ENCODE data around the gene RPL39L.
"Not testable (repeated sequence)": the region's sequence is repeated elsewhere in the genome, so short reads cannot be mapped to it uniquely, and the experiment has no call there.

The RPL39L gene

DNA sequence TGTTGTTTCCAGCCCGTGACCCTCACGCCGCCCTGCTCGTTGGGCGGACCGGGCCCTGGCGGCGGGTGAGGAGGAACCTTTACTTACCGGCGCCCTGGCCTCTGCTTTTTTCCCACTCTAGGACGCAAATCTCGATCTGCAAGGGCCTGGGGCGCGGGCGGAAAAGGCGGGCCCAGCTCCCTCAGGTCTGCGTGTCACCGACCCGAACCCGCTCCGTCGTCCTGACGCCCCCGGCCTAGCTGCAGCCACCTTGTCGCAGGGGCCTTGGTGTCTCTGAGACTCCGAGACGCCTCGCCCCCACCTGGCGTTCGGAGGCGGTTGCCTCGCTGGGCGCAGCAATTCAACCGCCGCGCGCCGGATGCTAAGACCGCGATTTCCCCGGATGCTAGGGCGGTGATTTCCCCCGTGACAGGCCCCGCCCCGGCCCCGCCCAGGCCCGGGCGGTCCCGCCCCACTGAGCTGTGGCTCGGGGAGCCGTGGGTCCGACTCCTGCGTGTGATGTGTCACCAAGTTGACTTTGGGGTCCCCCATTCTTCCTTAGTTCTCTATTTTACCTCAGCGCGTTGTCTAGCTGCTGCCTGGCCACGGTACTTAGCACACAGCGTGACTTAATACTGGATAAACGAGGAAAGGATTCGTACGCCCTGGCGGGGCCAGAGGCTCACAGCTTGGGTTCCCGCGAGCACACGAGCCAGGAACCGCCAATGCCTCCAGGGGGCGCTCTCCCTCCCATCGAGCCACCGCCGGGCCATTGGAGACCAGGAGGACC is at the start of gene RPL39L:
RPL39L (minus strand) TSS at position 371 of the 769 bp plus-strand sequence. CDS start 18,196 bp downstream, outside the sequence.
- in situ Hi-C loops (cut with MboI; ENCODE audit: low sequenced_read_pairs) = no loop called here

DNA sequence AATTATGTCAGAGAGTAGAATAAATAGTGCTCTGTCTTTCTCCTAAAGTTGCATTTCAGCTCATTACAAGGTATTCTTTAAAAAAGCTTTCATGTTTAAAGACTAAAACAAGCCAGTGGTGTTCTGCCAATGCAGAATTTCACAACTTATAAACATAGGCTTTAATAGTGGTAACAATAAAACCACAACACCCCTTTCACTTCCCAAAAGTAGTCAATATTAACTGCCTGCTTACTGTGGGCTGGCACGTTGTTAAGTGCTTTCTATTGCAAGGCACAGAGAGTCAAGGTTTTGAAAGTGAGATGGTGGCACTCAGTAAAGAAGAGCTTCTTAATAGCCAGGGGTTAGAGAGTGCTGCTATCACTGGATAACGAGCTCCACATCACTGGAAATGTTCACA is 49.6 kb upstream of the RPL39L start:
- in situ Hi-C loops (cut with MboI; ENCODE audit: low sequenced_read_pairs) = no loop called here

DNA sequence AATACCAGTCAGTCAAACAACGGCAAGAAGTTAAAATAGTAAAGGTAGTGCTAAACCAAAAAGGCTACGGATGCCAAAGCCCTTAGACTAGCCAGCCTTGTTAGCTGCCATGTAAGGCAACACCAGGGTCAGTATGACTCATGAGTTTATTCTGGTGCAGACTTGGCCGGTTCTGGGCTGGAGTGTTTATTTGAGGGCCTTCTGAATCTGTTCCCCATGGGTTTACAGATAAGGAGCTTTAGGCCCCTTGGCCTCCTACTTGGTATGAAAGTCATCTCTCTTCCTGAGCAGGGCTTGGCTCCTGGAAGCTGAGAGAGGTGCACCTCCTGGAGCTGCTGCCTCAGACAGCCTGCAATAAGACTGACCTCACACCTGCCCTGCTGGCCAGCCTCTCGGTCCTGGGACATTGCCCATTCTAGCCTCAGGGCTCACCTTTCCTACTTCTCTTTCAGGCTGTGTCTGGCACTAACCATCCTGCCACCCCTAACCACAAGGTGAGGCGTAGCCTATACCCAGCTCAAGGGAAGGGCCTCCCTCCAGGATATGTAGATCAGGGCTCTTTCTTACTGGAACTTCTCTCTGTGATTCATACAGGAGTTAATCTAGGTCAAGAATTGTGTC is 47.6 kb upstream of the RPL39L start:
- in situ Hi-C loops (cut with MboI; ENCODE audit: low sequenced_read_pairs) = no loop called here

DNA sequence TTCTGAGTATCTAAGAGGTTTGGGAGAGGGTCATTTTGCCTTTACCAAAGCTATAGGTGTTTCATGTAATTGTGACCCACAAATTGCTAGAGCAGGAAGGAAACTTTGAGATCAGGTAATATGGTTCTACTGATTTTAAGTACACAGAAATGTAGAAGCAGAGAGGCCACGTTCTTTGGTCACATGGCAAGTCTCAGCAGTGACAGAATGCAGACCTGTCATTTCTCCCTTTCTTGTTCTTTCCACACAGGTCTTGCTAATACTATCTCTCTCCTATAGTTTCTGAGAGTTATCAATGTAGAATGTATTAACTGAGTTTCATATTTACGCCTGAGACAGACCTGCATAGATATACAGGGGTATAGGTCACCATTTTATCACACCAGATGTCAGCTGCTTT is 47.1 kb upstream of the RPL39L start:
- in situ Hi-C loops (cut with MboI; ENCODE audit: low sequenced_read_pairs) = no loop called here

DNA sequence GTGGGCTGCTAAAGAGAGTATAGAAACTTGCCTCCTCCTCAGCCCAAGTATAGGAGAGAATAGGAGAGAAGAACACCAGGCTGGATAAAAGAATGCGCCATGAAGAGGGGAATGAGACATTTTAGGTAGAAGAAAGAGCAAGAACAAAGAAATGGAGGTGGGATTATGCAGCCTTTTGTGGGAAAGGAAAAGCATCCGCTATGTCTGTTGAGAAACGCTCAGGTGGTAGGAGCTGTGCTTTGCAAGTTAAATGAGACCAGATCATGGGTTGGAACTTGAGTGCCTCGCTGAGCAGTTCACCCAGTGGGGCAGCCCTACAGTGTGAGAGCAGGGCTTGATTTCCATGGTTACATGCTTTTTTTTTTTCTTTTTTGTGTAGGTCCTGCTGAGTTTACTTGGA is 46.5 kb upstream of the RPL39L start:
- in situ Hi-C loops (cut with MboI; ENCODE audit: low sequenced_read_pairs) = no loop called here

DNA sequence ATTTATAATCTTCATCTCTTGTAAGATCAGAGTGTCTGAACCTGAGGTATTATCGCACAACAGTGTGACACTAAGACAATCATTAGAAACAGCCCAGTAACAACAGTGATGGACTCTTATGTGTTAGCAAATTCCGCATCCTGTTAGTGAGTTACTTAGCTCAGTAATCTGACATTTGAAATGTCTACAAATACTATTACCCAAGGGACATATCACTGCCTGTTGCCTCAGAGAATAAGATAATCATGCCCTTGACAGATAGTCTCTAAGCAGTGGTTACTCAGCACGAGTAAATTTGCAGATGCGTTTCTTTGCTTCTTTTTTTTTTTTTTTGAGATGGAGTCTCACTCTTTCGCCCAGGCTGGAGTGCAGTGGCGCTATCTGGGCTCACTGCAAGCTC is 44.6 kb upstream of the RPL39L start:
- in situ Hi-C loops (cut with MboI; ENCODE audit: low sequenced_read_pairs) = no loop called here

DNA sequence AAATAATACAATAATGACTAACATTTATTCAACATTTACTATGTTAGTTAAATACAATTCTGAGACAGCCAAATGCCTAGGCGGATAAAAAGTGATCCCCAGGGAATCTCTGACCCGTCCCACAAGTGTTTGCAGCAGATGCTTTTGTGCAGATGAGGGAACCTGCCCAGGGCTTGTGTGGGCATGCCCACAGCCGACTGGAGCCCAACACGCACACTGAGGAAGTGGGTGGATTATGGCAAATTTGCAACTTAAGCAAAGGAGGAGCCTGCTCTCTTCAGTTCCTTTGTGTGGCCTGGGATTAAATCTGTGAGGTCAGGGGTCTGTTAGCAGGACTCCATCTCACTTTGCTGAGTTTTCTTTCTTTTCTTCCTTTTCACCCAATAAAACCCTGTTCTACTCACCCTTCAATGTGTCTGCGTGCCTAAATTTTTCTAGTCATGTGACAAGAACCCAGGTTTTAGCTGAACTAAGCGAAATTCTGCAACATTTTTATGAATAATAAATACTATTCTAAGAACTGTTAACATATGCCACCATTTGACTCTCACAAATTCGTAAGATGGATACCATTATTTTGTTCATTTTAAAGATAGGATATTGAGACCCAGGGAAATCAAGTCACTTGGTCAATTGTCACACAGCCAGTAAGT is 44.0 kb upstream of the RPL39L start:
- in situ Hi-C loops (cut with MboI; ENCODE audit: low sequenced_read_pairs) = no loop called here

DNA sequence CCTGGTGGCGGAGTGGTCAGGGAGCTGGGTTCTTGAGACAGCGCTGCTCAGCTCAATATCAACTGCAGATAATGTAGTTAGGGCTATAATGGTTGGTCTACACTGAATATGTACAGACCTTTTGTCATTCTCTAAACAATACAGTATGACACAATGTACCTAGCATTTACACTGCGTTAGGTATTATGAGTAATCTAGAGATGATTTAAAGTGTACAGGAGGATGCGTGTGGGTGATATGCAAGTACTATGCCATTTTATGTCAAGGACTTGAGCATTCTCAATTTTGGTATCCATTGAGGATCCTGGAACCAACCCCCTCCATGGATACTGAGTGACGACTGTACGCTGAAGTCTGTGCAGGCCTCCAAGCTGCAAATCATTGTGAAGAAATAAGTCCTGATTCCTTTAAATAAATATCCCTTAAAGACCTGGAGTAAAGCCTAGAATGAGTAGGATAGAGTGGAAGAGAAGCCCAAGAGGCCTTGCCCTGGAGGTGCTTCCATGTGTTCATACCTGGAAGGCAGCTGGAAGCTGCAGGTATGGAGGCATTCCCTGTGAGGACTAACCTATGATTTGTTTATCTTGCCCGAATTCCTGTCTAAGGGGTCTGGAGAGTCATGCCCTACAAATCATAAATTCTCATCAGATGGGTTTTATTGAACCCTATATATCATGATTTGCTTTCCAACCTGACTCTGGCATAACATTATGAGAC is 42.3 kb upstream of the RPL39L start:
- in situ Hi-C loops (cut with MboI; ENCODE audit: low sequenced_read_pairs) = no loop called here

DNA sequence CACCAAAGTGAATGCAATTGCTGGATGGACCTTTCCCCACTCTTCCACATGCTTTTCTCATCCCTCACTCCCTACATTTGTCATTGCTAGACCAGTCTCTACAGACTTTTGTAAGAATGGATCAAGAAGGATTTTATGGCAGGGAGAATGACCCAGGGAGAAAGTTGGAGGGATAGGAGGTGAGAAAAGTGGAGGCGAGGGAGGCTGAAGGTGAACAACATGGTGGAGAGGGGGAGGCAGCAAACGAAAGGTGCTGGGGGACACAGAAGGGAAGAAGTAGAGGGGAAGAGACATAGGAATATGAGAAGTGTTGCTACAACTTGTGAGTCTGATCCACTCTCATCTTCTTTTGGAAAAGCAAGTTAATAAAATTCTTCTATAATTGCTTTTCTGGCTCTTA is 33.6 kb upstream of the RPL39L start:
- in situ Hi-C loops (cut with MboI; ENCODE audit: low sequenced_read_pairs) = no loop called here

DNA sequence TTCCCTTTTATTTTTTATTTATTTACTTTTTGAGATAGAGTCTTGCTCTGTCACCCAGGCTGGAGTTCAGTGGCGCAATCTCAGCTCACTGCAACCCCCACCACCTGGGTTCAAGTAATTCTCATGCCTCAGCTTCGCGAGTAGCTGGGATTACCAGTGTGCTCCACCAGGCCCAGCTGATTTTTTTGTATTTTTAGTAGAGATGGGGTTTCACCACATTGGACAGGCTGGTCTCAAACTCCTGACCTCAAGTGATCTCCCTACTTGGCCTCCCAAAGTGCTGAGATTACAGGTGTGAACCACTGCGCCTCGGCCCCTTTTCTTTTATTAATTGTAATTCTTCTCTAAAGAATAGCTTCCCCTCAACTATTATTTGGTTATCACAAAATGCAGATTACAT is 31.6 kb upstream of the RPL39L start:
- in situ Hi-C loops (cut with MboI; ENCODE audit: low sequenced_read_pairs) = not testable (repeated sequence)

DNA sequence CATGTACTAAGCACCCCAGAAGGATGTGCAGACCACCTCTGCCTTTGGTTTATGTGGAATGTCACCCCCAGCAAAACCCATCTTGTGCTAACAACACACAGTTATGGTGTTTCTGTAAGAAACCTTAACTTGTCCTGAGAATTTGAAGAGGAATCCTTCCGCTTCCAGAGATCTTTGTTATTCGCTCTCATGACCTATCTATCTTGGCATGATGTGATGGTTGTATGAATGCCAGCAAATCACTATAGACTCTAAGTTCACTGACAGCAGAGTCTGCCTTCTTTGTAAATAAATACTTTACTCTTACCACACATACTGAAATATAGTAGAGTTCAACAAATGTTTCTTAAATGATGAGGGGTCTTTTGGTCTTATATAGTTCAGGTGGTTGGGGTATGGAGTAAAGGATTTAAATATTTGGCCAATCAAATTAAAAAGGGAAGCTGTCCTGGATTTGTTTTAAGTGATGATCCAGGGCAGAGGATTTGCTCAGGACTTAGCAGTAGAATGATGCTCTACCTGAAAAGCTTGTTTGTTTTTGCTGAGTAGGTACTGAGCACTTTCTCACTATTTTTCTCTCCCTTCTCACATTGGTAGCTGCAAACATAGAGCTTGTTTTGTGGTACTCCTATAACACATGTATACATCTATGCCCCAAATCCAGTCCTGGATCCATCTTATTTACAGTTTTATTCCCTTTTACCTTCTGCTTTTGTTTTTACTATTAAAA is 30.1 kb upstream of the RPL39L start:
- in situ Hi-C loops (cut with MboI; ENCODE audit: low sequenced_read_pairs) = no loop called here

DNA sequence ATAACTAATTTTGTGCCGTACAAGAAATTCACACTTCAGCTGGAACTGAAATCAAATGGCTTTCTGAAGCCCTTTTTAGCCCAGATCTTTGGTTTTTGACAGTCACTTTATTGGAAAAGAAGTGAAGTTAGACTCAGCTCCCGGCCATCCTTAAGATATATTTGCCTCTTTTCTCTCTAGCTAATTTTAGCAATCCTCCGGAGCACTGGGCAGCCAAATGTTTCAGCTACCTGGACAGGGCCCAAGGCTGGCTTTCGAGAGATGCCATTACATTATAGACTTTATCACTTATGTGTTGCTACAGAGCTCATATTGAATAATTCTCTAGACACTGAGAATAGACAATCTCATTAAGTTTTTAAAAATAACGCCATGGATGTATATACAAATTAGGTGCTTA is 28.5 kb upstream of the RPL39L start:
- in situ Hi-C loops (cut with MboI; ENCODE audit: low sequenced_read_pairs) = no loop called here

DNA sequence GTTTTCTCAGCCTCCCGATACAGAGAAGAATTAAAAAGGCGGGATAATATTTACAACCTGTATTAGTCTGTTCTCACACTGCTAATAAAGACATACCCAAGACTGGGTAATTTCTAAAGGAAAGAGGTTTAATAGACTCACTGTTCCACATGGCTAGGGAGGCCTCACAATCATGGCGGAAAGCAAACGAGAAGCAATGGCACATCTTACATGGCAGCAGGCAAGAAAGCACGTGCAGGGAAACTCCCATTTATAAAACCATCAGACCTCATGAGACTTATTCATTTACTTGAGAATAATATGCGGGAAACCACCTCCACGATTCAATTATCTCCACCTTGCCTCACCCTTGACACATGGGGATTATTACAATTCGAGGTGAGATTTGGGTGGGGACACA is 27.5 kb upstream of the RPL39L start:
- in situ Hi-C loops (cut with MboI; ENCODE audit: low sequenced_read_pairs) = no loop called here

DNA sequence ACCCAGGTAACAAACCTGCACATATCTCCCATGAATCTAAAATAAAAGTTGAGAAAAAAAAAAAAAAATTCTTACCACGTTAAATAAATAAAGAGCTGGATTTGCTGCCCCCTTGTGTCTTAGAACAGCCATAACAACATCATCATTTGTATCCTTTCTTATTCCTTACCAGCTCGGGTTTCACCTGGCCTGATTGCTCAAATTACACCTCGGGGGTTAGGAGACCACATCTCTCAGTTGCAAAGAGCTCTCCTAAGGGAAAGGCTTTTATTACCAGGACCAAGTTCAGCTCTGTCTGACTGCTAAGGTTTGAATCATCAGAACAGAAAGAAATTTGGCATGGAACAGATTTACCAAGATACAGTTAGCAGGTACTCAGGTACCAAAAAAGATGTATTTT is 25.8 kb upstream of the RPL39L start:
- in situ Hi-C loops (cut with MboI; ENCODE audit: low sequenced_read_pairs) = no loop called here

DNA sequence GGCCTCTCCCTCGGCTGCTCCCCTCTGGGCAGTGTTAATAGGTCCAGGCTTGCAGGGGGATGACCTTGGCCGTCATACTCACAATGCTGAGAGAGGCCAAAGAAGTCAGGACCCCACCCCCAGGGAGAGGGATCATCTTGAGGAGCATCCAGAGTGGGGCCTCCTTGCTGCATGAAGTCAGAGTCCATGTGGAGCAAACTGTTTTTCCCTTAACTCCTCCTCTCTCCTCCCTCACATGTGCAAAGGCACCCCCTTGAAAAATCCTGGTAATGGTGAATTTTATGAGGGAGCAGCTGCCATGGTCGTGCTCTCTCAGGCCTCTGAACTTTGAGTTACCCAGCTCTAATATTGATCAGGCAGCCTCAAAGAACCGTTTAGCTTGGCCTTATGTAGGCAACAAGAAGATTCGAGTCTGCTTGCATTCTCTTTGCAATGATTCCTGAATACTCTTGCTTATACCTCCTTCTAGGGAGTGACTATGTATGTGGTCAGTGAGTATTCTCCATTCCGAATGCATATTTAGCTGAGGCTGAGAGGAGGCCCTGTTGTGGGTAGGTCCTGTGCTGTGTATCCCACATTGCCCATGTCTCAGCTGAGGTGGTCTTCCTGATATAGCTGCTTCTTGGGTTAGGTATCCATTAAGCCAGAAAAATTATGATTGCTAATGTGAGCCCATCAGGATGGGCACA is 23.1 kb upstream of the RPL39L start:
- in situ Hi-C loops (cut with MboI; ENCODE audit: low sequenced_read_pairs) = no loop called here

DNA sequence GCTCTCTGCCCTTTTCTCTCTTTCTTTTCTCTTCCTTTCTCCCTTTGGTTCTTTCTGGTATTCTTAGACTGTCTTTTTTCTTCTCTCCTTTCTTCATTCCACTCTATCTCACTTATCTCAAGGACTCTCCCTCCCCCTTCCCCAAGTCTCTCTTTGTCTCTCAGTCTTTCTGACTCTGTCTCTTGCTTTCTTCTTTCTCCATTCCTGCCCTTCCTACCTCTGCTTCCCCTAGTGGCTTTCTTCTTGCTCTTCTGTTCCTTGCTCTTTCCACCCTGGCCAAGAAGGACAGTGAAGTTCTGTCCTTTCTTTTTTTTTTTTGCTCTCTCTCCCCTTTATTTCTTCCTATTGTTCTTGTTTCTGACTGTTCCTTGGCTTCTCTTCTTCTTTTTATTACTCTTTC is 22.3 kb upstream of the RPL39L start:
- in situ Hi-C loops (cut with MboI; ENCODE audit: low sequenced_read_pairs) = no loop called here

DNA sequence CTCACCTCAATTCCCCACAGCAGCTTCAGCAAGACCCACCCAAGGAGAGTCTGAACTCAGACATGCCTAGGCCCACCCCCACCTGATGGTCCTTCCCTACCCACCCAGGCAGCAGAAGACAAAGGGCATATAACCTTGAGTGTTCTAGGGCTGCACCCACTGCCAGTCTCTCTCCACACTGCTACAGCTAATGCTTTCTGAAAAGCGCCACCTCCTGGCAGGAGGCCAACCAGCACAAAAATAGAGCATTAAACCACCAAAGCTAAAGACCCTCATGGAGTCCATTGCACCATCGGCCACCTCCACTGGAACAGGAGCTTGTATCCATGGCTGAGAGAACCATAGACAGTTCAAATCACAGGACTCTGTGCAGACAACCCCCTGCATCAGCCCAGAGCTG is 11.3 kb upstream of the RPL39L start:
- in situ Hi-C loops (cut with MboI; ENCODE audit: low sequenced_read_pairs) = no loop called here

DNA sequence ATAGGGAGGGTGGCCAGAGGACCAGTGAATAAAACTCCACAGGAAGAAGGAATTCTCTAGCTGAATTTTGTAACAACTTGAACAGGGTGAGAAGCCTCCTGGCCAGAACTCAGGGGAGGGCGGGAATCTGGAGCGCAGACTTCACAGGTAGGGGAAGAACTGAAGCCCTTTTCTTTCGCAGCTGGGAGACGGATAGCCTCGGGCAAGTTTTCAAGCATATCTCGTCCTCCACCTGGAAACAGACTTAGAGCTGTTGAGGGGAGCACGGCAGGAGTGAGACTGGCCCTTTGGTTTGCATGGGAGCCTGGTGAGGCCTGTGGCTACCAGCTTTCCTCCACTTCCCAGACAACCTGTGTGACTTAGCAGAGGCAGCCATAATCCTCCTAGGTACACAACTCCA is 10.9 kb upstream of the RPL39L start:
- in situ Hi-C loops (cut with MboI; ENCODE audit: low sequenced_read_pairs) = no loop called here

DNA sequence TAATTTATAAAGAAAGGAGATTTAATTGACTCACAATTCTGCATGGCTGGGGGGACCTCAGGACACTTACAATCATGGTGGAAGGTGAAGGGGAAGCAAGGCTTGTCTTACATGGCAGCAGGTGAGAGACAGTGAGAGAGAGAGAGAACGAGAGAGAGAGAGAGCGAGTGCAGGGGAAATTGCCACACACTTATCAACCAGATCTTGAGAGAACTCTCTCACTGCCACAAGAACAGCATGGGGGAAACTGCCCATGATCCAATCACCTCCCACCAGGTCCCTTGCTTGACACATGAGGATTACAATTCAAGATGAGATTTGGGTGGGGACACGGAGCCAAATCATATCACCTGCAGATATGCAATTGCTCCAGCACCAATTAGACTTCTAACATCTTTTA is 7.1 kb upstream of the RPL39L start:
- in situ Hi-C loops (cut with MboI; ENCODE audit: low sequenced_read_pairs) = no loop called here

DNA sequence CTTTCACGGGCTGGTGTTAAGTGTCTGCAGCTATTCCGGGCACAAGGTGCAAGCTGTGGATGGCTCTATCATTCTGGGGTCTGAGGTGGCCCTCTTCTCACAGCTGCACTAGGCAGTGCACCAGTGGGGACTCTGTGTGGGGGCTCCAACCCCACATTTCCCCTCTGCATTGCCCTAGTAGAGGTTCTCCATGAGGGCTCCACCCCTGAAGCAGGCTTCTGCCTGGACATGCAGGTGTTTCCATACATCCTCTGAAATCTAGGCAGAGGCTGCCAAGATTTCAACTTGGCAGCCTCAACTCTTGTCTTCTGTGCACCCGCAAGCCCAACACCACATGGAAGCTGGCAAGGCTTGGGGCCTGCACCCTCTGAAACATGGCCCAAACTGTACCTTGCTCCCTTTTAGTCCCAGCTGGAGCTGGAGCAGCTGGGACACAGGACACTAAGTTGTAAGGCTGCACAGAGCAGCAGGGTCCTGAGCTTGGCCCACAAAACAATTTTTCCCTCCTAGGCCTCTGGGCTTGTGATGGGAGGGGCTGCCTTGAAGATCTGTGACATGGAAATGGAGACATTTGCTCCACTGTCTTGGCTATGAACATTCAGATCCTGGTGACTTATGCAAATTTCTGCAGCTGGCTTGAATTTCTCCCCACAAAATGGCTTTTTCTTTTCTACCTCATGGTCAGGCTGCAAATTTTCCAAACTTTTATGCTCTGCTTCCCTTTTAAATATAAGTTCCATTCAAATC is 6.0 kb upstream of the RPL39L start:
- in situ Hi-C loops (cut with MboI; ENCODE audit: low sequenced_read_pairs) = no loop called here
